ENCODE results near the gene RNF227.
"Not testable (repeated sequence)": the region's sequence is repeated elsewhere in the genome, so short reads cannot be mapped to it uniquely, and the experiment has no call there.

Gene RNF227

GRCh38 chr17:7882629-7883028 is 33.5 kb downstream of the RNF227 start:
- Histone ChIP-seq H3K36me3 (ENCODE audit: control insufficient read depth, insufficient read depth, low read length) (no peaks in the 10 kb centered on the region), H3K4me3 (ENCODE audit: low read length) (no peak overlapping the region), H3K27ac (ENCODE audit: low read length) (no peak overlapping the region), H3K9me3 (ENCODE audit: control insufficient read depth, insufficient read depth, low read length) (no peaks in the 10 kb centered on the region), H3K27me3 (ENCODE audit: control insufficient read depth, insufficient read depth, low read length) (no peaks in the 10 kb centered on the region; the same call in 1 of the 2 replicates), H3K4me1 (ENCODE audit: control insufficient read depth, insufficient read depth, low read length) (0 out of 2 replicates have a peak, but pooled peaks cover 2% of the 10 kb centered on the region)
- no peak for DNase-seq (ENCODE audit: low read depth, low spot score)
- WGBS (ENCODE audit: insufficient coverage, insufficient read length), result no CpG with 5 or more reads among the region's 3 CpGs

- H3K27me3 ChIP-seq (ENCODE audit: control insufficient read depth, insufficient read depth, low read length), result no peaks in the 10 kb centered on the region; the same call in 1 of the 2 replicates
- H3K36me3 ChIP-seq (ENCODE audit: control insufficient read depth, insufficient read depth, low read length), result no peaks in the 10 kb centered on the region
- no CpG with 5 or more reads among the region's 7 CpGs for WGBS (ENCODE audit: insufficient coverage, insufficient read length)
- no peak for DNase-seq (ENCODE audit: low read depth, low spot score)
- no peak overlapping the region for H3K4me3 ChIP-seq (ENCODE audit: low read length)
- 0 out of 2 replicates have a peak, but pooled peaks cover 2% of the 10 kb centered on the region for H3K4me1 ChIP-seq (ENCODE audit: control insufficient read depth, insufficient read depth, low read length)
- H3K9me3 ChIP-seq (ENCODE audit: control insufficient read depth, insufficient read depth, low read length), result no peaks in the 10 kb centered on the region
- H3K27ac ChIP-seq (ENCODE audit: low read length), result no peak overlapping the region
These were observed 34.0 kb downstream of the RNF227 start for GRCh38 chr17:7882068-7882467.

- Histone ChIP-seq H3K27ac (ENCODE audit: low read length) (no peak overlapping the region), H3K27me3 (ENCODE audit: control insufficient read depth, insufficient read depth, low read length) (no peaks in the 10 kb centered on the region; the same call in 1 of the 2 replicates), H3K36me3 (ENCODE audit: control insufficient read depth, insufficient read depth, low read length) (no peaks in the 10 kb centered on the region), H3K9me3 (ENCODE audit: control insufficient read depth, insufficient read depth, low read length) (no peaks in the 10 kb centered on the region), H3K4me1 (ENCODE audit: control insufficient read depth, insufficient read depth, low read length) (0 out of 2 replicates have a peak, but pooled peaks cover 2% of the 10 kb centered on the region), H3K4me3 (ENCODE audit: low read length) (no peak overlapping the region)
- no peak for DNase-seq (ENCODE audit: low read depth, low spot score)
- WGBS (ENCODE audit: insufficient coverage, insufficient read length), result no CpG with 5 or more reads among the region's 7 CpGs
These were observed 34.6 kb downstream of the RNF227 start for GRCh38 chr17:7881276-7882054.

GRCh38 chr17:7880076-7880868 is 35.8 kb downstream of the RNF227 start:
- Histone ChIP-seq H3K27me3 (ENCODE audit: control insufficient read depth, insufficient read depth, low read length) (no peaks in the 10 kb centered on the region), H3K4me1 (ENCODE audit: control insufficient read depth, insufficient read depth, low read length) (no peaks in the 10 kb centered on the region), H3K36me3 (ENCODE audit: control insufficient read depth, insufficient read depth, low read length) (no peaks in the 10 kb centered on the region), H3K27ac (ENCODE audit: low read length) (no peak overlapping the region), H3K9me3 (ENCODE audit: control insufficient read depth, insufficient read depth, low read length) (no peaks in the 10 kb centered on the region), H3K4me3 (ENCODE audit: low read length) (no peak overlapping the region)
- no peak for DNase-seq (ENCODE audit: low read depth, low spot score)
- WGBS (ENCODE audit: insufficient coverage, insufficient read length), result no CpG with 5 or more reads among the region's 3 CpGs

GRCh38 chr17:7878234-7878633 is 37.9 kb downstream of the RNF227 start:
- Histone ChIP-seq H3K4me1 (ENCODE audit: control insufficient read depth, insufficient read depth, low read length) (no peaks in the 10 kb centered on the region), H3K9me3 (ENCODE audit: control insufficient read depth, insufficient read depth, low read length) (no peaks in the 10 kb centered on the region), H3K36me3 (ENCODE audit: control insufficient read depth, insufficient read depth, low read length) (no peaks in the 10 kb centered on the region), H3K27me3 (ENCODE audit: control insufficient read depth, insufficient read depth, low read length) (no peaks in the 10 kb centered on the region), H3K4me3 (ENCODE audit: low read length) (no peak overlapping the region), H3K27ac (ENCODE audit: low read length) (no peak overlapping the region)
- no peak for DNase-seq (ENCODE audit: low read depth, low spot score)
- no CpG with 5 or more reads among the region's 7 CpGs for WGBS (ENCODE audit: insufficient coverage, insufficient read length)

GRCh38 chr17:7875804-7876370 is 40.2 kb downstream of the RNF227 start:
- Histone ChIP-seq H3K9me3 (ENCODE audit: control insufficient read depth, insufficient read depth, low read length) (no peaks in the 10 kb centered on the region), H3K27me3 (ENCODE audit: control insufficient read depth, insufficient read depth, low read length) (no peaks in the 10 kb centered on the region), H3K36me3 (ENCODE audit: control insufficient read depth, insufficient read depth, low read length) (no peaks in the 10 kb centered on the region), H3K4me3 (ENCODE audit: low read length) (no peak overlapping the region), H3K4me1 (ENCODE audit: control insufficient read depth, insufficient read depth, low read length) (no peaks in the 10 kb centered on the region), H3K27ac (ENCODE audit: low read length) (no peak overlapping the region)
- DNase-seq (ENCODE audit: low read depth, low spot score), result no peak
- no CpG with 5 or more reads among the region's 2 CpGs for WGBS (ENCODE audit: insufficient coverage, insufficient read length)

GRCh38 chr17:7873051-7873450 is 43.0 kb downstream of the RNF227 start:
- Histone ChIP-seq H3K9me3 (ENCODE audit: control insufficient read depth, insufficient read depth, low read length) (no peaks in the 10 kb centered on the region), H3K36me3 (ENCODE audit: control insufficient read depth, insufficient read depth, low read length) (no peaks in the 10 kb centered on the region), H3K27me3 (ENCODE audit: control insufficient read depth, insufficient read depth, low read length) (no peaks in the 10 kb centered on the region), H3K4me3 (ENCODE audit: low read length) (no peak overlapping the region), H3K4me1 (ENCODE audit: control insufficient read depth, insufficient read depth, low read length) (no peaks in the 10 kb centered on the region), H3K27ac (ENCODE audit: low read length) (no peak overlapping the region)
- DNase-seq (ENCODE audit: low read depth, low spot score), result no peak
- no CpG with 5 or more reads among the region's 4 CpGs for WGBS (ENCODE audit: insufficient coverage, insufficient read length)

- no peaks in the 10 kb centered on the region for H3K36me3 ChIP-seq (ENCODE audit: control insufficient read depth, insufficient read depth, low read length)
- H3K27me3 ChIP-seq (ENCODE audit: control insufficient read depth, insufficient read depth, low read length), result no peaks in the 10 kb centered on the region
- no peaks in the 10 kb centered on the region for H3K9me3 ChIP-seq (ENCODE audit: control insufficient read depth, insufficient read depth, low read length)
- no peak overlapping the region for H3K27ac ChIP-seq (ENCODE audit: low read length)
- H3K4me1 ChIP-seq (ENCODE audit: control insufficient read depth, insufficient read depth, low read length), result no peaks in the 10 kb centered on the region
- WGBS (ENCODE audit: insufficient coverage, insufficient read length), result no CpG with 5 or more reads among the region's 5 CpGs
- no peak overlapping the region for H3K4me3 ChIP-seq (ENCODE audit: low read length)
- no peak for DNase-seq (ENCODE audit: low read depth, low spot score)
These were observed 48.2 kb downstream of the RNF227 start for GRCh38 chr17:7867881-7868329.

GRCh38 chr17:7864995-7865650 is 51.0 kb downstream of the RNF227 start:
- H3K4me1 ChIP-seq (ENCODE audit: control insufficient read depth, insufficient read depth, low read length), result no peaks in the 10 kb centered on the region
- DNase-seq (ENCODE audit: low read depth, low spot score), result no peak
- no peaks in the 10 kb centered on the region for H3K36me3 ChIP-seq (ENCODE audit: control insufficient read depth, insufficient read depth, low read length)
- no peak overlapping the region for H3K27ac ChIP-seq (ENCODE audit: low read length)
- H3K4me3 ChIP-seq (ENCODE audit: low read length), result no peak overlapping the region
- no CpG with 5 or more reads among the region's 5 CpGs for WGBS (ENCODE audit: insufficient coverage, insufficient read length)
- H3K9me3 ChIP-seq (ENCODE audit: control insufficient read depth, insufficient read depth, low read length), result no peaks in the 10 kb centered on the region
- H3K27me3 ChIP-seq (ENCODE audit: control insufficient read depth, insufficient read depth, low read length), result no peaks in the 10 kb centered on the region

- H3K36me3 ChIP-seq (ENCODE audit: control insufficient read depth, insufficient read depth, low read length), result not testable (repeated sequence)
These were observed 51.7 kb downstream of the RNF227 start for GRCh38 chr17:7864384-7864783.

More at GRCh38 chr17:7864384-7864783, 51.7 kb downstream of the RNF227 start:
- H3K9me3 ChIP-seq (ENCODE audit: control insufficient read depth, insufficient read depth, low read length); H3K4me1 ChIP-seq (ENCODE audit: control insufficient read depth, insufficient read depth, low read length); H3K27ac ChIP-seq (ENCODE audit: low read length); DNase-seq (ENCODE audit: low read depth, low spot score); H3K27me3 ChIP-seq (ENCODE audit: control insufficient read depth, insufficient read depth, low read length); H3K4me3 ChIP-seq (ENCODE audit: low read length): not testable (repeated sequence)
- WGBS (ENCODE audit: insufficient coverage, insufficient read length), result no CpG with 5 or more reads among the region's 5 CpGs
